Measurements from ENCODE around the gene WNT8B.
A peak's percentile ranks its signal among the peaks of the same experiment; 100 is the strongest.

The WNT8B gene

DNA sequence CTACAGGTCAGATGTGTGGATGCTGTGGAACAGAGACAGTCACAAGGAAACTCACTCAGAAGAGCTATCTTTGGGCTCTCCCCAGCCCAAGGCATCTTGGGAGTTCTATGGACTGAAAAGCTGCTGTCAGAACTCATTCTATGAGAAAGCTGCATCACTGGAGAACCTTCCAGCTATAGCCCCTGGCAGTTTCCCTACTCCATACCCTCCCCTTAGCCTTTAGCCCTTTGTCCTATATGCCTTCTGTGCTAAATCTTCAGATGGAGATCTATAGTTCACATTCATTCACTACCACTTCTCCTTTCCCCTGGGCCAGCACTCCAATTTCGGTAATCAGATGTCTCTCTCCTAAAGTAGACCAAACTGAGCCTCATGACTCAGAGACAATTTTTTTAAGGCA, 6.9 kb downstream of the WNT8B start:
- no peak for TF ChIP-seq CTCF (IDR thresholded peaks at IDR 0.05; ENCODE audit: extremely low read depth, missing control alignments)

DNA sequence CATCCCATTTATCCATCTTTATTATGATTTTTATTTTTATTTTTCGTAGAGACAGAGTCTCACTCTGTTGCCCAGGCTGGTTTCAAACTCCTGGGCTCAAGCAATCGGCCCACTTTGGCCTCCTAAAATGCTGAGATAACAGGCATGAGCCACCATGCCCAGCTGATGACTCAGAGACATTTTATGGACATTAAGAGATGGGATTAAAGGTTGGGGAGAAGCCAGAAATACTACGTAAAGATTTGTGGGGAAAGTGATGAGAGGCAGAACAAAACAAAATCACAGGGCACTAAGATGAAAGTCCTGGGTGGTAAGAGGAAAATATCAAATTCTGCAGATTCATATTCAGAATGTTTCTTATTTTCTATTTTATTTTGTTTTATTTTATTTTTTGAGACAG, 7.6 kb downstream of the WNT8B start:
- no peak for TF ChIP-seq CTCF (IDR thresholded peaks at IDR 0.05; ENCODE audit: extremely low read depth, missing control alignments)

More for the DNA sequence above, 6.9 kb downstream of the WNT8B start:
- no peak for DNase-seq (ENCODE audit: low spot score)

DNA sequence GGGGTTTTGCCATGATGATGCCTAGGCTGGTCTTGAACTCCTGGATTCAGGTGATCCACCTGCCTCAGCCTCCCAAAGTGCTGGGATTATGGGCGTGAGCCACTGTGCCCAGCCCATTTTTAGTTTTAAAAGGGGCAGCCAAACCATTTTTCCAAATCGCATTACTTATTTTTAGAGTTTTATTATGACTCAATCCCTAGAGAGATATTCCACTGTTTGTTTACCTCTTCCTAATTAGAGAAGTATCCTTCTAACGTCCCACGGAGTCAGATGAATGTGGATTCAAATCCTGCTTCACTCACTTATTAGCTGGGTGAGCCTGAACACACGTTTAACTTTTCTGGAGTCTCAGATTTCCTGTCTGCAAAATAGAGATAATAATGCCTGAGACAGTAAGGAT, 15.2 kb downstream of the WNT8B start:
- DNase-seq (ENCODE audit: low spot score), result no peak
- no peak for TF ChIP-seq CTCF (IDR thresholded peaks at IDR 0.05; ENCODE audit: extremely low read depth, missing control alignments)

More for the DNA sequence above, 7.6 kb downstream of the WNT8B start:
- DNase-seq (ENCODE audit: low spot score), result no peak

GRCh38 chr10:100479037-100479436, 16.2 kb downstream of the WNT8B start:
- no peak for DNase-seq (ENCODE audit: low spot score)
- no peak for TF ChIP-seq CTCF (IDR thresholded peaks at IDR 0.05; ENCODE audit: extremely low read depth, missing control alignments)

DNA sequence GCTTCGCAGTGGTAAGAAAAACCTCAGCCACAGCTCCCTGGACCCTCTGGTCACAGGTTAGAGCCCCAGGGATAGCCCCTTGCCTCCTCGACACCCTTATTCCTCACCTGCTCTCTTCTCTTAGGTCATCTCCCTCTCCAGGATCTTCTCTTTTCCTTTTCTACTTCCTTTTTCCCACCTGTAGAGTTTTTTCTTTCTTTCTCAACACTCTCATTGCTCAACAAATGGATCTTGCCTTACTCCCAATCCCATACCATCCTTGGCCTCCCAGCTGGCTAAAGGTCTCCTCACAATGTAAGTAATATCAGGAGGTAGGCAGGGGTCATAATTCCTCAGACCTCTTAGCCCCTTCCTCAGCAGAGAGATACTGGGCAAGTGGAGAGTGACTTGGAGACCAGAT, 17.2 kb downstream of the WNT8B start:
- no peak for TF ChIP-seq CTCF (IDR thresholded peaks at IDR 0.05; ENCODE audit: extremely low read depth, missing control alignments)
- DNase-seq (ENCODE audit: low spot score), result no peak

DNA sequence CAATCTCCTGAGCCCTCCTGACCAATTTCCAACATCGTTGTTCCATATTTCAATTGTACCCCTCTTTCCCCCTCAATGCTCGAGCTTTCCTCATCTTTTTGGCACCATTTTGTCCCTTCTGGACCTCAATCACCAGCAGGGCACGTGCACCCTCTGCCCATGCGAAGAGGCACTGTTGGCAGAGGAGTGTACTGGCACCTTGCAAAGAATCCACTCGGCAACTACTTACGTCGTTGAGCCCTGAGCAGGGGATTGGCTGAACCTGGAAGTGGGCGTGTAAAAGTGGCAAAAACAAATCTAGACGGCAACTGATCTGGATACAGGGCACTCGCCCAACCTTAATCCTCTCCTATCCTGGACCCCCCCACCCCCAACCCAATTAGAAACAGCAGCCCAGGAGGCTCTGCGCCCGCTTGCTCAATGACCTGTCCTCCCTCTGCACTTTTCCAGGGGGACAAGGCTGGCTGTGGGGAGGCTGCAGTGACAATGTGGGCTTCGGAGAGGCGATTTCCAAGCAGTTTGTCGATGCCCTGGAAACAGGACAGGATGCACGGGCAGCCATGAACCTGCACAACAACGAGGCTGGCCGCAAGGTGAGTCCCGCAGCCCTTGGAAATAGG, 18.8 kb downstream of the WNT8B start:
- TF ChIP-seq CTCF (IDR thresholded peaks at IDR 0.05; ENCODE audit: extremely low read depth, missing control alignments), result no peak

DNA sequence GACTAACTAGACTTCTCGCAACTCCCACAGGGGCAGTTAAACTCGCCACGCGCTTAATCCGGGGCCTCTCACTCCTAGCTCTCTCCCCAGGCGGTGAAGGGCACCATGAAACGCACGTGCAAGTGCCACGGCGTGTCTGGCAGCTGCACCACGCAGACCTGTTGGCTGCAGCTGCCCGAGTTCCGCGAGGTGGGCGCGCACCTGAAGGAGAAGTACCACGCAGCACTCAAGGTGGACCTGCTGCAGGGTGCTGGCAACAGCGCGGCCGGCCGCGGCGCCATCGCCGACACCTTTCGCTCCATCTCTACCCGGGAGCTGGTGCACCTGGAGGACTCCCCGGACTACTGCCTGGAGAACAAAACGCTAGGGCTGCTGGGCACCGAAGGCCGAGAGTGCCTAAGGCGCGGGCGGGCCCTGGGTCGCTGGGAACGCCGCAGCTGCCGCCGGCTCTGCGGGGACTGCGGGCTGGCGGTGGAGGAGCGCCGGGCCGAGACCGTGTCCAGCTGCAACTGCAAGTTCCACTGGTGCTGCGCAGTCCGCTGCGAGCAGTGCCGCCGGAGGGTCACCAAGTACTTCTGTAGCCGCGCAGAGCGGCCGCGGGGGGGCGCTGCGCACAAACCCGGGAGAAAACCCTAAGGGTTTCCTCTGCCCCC, 19.5 kb downstream of the WNT8B start:
- peak; percentile 76 for DNase-seq (ENCODE audit: low spot score)
- peak; percentile 54 for TF ChIP-seq CTCF (IDR thresholded peaks at IDR 0.05; ENCODE audit: extremely low read depth, missing control alignments)

More for the DNA sequence above, 18.8 kb downstream of the WNT8B start:
- DNase-seq (ENCODE audit: low spot score), result peak; percentile 92

Data from GM20000 (cell line).